Heart right ventricle (tissue), 16 donors: ENCODE results near the gene GRM8. TPM values are rescaled to one million over a fixed set of nuclear protein-coding genes. Genes with fewer than 3 reads are reported as not detected.

ENCODE experiments used
- ATAC-seq, 8 donors: fragments of 200-7000 bp; cut with Tn5 transposase; one replicate each; pipeline ENCODE4 v1.9.1; 2020; ENCODE audit warnings: mild to moderate bottlenecking in 8 of 8, moderate library complexity in 8 of 8, moderate number of reproducible peaks in 1 of 8
- DNase-seq, 2 donors: peaks; one replicate each; pipeline ENCODE4 v3.0.0-alpha.2; 2020
- H3K27ac ChIP-seq, 10 donors: fragments of 200-600 bp; sonication (generic) in 2 of 10; one replicate each; pipeline versions ENCODE4 v1.5.0 to v1.8.0; 2020 to 2022; ENCODE audit warnings: mild to moderate bottlenecking in 3 of 10
- H3K27me3 ChIP-seq, 7 donors: fragments of 200-600 bp; one replicate each; pipeline ENCODE4 v1.8.0; 2021 to 2022; ENCODE audit warnings: mild to moderate bottlenecking in 2 of 7
- H3K36me3 ChIP-seq, 9 donors: fragments of 200-600 bp; sonication (generic) in 1 of 9; one replicate each; pipeline versions ENCODE4 v1.5.0 to v1.8.0; 2020 to 2022; ENCODE audit warnings: mild to moderate bottlenecking in 2 of 9
- H3K4me1 ChIP-seq, 9 donors: fragments of 200-600 bp; sonication (generic) in 1 of 9; one replicate each; pipeline versions ENCODE4 v1.5.0 to v1.8.0; 2020 to 2022; ENCODE audit warnings: mild to moderate bottlenecking in 4 of 9
- H3K4me3 ChIP-seq, 10 donors: fragments of 200-600 bp; sonication (generic) in 2 of 10; one replicate each; pipeline versions ENCODE4 v1.5.0 to v1.8.0; 2020 to 2022; ENCODE audit warnings: mild to moderate bottlenecking in 7 of 10, moderate library complexity in 2 of 10
- H3K9me3 ChIP-seq, 11 donors: fragments of 200-600 bp in 10 of 11; sonication (generic) in 2 of 11; one replicate each; pipeline versions ENCODE4 v1.5.0 to v1.8.0; 2013 to 2022; ENCODE audit warnings: mild to moderate bottlenecking in 2 of 11, control low read depth in 1 of 11, moderate library complexity in 1 of 11
- WGBS, 2 donors: extraction: QIAGEN DNeasy Blood & Tissue Kit; methylation state at CpG; one replicate each; pipeline ENCODE4 v1.1.7; 2013; ENCODE audit warnings: inconsistent platforms in 1 of 2; 5-methylcytosine and 5-hydroxymethylcytosine counted together
- intact Hi-C, 10 donors: fragments of 100-400 bp; cut with DNase I; formaldehyde crosslinking; loops; one replicate each; pipeline versions ENCODE4 v1.11.1 to v1.14.2; 2022
- polyA plus RNA-seq, 2 donors: library from polyadenylated mRNA; stranded (reverse); fragments of 200-250 nt; gene quantifications; one replicate each; pipeline ENCODE4 v1.2.3, GENCODE V29; 2013
- total RNA-seq, 10 donors: library from RNA; stranded (reverse); fragmentation: NEBNext Ultra II Directional in 3 of 10; extraction: Animal tissue kit (Norgen Biotek cat#: 25700) in 3 of 10; gene quantifications; one replicate each; pipeline versions ENCODE4 v1.2.1 to v1.2.4, GENCODE V29; 2021 to 2023
- TF ChIP-seq, protein P1 (sequence below), 9 donors: fragments of 200-600 bp; sonication (generic) in 2 of 9; IDR thresholded peaks; one replicate each; pipeline versions ENCODE4 v1.5.0 to v1.8.0; 2021 to 2022; ENCODE audit warnings: antibody characterized with exemption in 9 of 9, mild to moderate bottlenecking in 5 of 9, moderate library complexity in 1 of 9
- donor health status: Arrhythmogenic right ventricular cardiomyopathy.
- donor health status: ischemic (EF 13 %, LVEDD 7.1; RV severe dilation, severe dysfunction).
- donor health status: healthy with polysubstance abuse.
- donor health status: DM: no; HTN: yes; CAD: no.
- donor health status: DM: no; HTN: no; CAD: no.
- donor health status: ischemic (EF 25% LVEDD 6.9; RV normal size, moderate dysfunction).
- donor health status: ischemic (EF 25% LVEDD 5.7; RV mildly dilated, moderate dysfunction).
- donor health status: healthy.
- donor health status: DM: yes; HTN: yes; CAD: no.
- donor health status: Ischemic cardiomyopathy.
- donor health status: ischemic (EF 35%, LVEDD 5.7; RV mildly dilated, moderate dysfunction).
- donor health status: nonischemic (EF 11% LVEDD 7.7; RV severe dilation, severe dysfunction).
- donor health status: DM: yes; HTN: yes; CAD: no.
- donor health status: PGD.
- donor health status: ischemic (EF 29% LVEDD 5.4; RV normal size, mild dysfunction).
- donor health status: nonischemic (EF 23%, LVEDD 6.1; RV moderate dilation, normal function).

GRM8 gene
- total and polyA plus RNA-seq, 12 donors: 0.13 to 0.68 (median 0.34) TPM; not detected in 5

GRCh38 chr7:126723966-126724544 is 528.7 kb downstream of the GRM8 start:
- WGBS, 2 donors: 52 to 53% methylated on average over 4 of the region's 4 CpGs
- H3K27me3 ChIP-seq: no peaks in the 10 kb centered on the region
- ATAC-seq (no peak), DNase-seq (no peak)
- H3K9me3 ChIP-seq: no peaks in the 10 kb centered on the region
- H3K4me3 ChIP-seq: no peak overlapping the region
- TF ChIP-seq, protein P1, sequence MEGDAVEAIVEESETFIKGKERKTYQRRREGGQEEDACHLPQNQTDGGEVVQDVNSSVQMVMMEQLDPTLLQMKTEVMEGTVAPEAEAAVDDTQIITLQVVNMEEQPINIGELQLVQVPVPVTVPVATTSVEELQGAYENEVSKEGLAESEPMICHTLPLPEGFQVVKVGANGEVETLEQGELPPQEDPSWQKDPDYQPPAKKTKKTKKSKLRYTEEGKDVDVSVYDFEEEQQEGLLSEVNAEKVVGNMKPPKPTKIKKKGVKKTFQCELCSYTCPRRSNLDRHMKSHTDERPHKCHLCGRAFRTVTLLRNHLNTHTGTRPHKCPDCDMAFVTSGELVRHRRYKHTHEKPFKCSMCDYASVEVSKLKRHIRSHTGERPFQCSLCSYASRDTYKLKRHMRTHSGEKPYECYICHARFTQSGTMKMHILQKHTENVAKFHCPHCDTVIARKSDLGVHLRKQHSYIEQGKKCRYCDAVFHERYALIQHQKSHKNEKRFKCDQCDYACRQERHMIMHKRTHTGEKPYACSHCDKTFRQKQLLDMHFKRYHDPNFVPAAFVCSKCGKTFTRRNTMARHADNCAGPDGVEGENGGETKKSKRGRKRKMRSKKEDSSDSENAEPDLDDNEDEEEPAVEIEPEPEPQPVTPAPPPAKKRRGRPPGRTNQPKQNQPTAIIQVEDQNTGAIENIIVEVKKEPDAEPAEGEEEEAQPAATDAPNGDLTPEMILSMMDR (IDR thresholded peaks at IDR 0.05): no peak
- H3K4me1 ChIP-seq: no peaks in the 10 kb centered on the region
- no peak overlapping the region for H3K27ac ChIP-seq
- H3K36me3 ChIP-seq: no peaks in the 10 kb centered on the region
- intact Hi-C loops: no loop called here

DNA sequence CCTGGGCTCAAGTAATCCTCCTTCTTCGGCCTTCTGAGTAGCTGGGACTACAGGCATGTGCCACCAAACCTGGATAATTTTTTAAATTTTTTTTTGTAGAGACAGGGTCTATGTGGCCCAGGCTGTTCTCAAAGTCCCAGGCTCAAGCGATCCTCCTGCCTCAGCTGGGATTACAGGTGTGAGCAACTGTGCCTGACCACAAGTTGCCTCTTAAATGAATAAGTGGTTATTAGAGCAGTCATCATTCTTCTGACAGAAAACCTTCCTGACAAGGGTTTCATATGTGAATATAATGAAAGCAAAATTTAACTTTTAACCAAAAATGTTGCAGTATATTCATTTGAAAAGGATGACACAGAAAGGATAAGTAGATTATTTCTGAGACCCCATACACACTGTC is 532.5 kb downstream of the GRM8 start:
- no peaks in the 10 kb centered on the region for H3K36me3 ChIP-seq
- H3K4me1 ChIP-seq: no peaks in the 10 kb centered on the region
- DNase-seq (no peak), ATAC-seq (no peak)
- intact Hi-C loops: no loop called here
- TF ChIP-seq, protein P1 (IDR thresholded peaks at IDR 0.05): no peak
- no peak overlapping the region for H3K27ac ChIP-seq
- H3K27me3 ChIP-seq: no peaks in the 10 kb centered on the region
- no peaks in the 10 kb centered on the region for H3K9me3 ChIP-seq
- 88% methylated on average over 2 of the region's 2 CpGs for WGBS, 2 donors
- no peak overlapping the region for H3K4me3 ChIP-seq

DNA sequence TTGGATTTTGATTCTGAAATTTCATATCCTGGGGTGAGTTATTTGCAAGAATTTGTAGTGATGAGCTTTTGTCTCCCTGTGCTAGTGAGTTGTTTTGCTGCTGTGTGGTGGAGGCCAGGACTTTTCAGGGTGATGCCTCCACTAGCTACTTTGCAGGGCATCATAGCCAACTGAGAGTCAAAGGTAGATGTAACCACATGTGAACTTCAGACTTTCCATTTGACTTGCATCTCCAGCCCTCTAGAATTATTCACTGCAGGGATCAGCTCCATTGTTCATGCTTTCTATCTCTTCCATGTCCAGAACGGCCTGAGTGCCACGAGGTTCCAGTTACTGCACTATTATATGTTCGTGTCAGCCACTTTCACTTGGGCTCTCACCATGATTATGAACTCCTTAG is 534.3 kb downstream of the GRM8 start:
- WGBS, 2 donors: 75 to 82% methylated on average over 3 of the region's 3 CpGs
- Histone ChIP-seq H3K4me3 (no peak overlapping the region), H3K27me3 (no peaks in the 10 kb centered on the region), H3K36me3 (no peaks in the 10 kb centered on the region), H3K9me3 (no peaks in the 10 kb centered on the region), H3K4me1 (no peaks in the 10 kb centered on the region), H3K27ac (no peak overlapping the region)
- no peak for DNase-seq
- intact Hi-C loops: no loop called here
- ATAC-seq: no peak
- TF ChIP-seq, protein P1 (IDR thresholded peaks at IDR 0.05): no peak

DNA sequence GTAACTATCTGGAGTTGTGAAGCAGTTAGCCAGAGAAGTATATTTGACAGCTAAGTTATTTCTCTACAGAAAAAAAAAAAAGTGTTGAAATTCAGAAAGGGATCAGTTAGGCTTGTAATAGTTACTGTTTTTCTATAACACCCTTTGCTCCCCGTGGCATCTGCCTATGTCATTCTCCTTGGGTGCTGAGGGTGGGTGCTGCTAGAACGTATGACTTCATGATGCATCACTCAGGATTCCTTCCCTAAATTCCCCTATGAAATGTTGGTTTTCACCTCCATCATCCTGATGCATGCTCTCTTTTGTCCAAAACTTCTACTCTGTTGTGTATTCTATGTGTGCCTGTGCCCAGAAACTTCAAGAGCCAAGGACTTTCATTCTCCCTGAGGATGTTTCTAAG is 536.4 kb downstream of the GRM8 start:
- Histone ChIP-seq H3K36me3 (no peaks in the 10 kb centered on the region), H3K27ac (no peak overlapping the region), H3K27me3 (no peaks in the 10 kb centered on the region), H3K9me3 (peaks cover 0 to 17% (median 2%) of the 10 kb centered on the region in 11 donors), H3K4me3 (no peak overlapping the region), H3K4me1 (no peaks in the 10 kb centered on the region)
- TF ChIP-seq, protein P1 (IDR thresholded peaks at IDR 0.05): no peak
- 56 to 60% methylated on average over 2 of the region's 2 CpGs for WGBS, 2 donors
- ATAC-seq: no peak
- intact Hi-C loops: no loop called here
- DNase-seq: no peak
